SU-DHL-6 (cell line): Measurements from ENCODE around the gene SIM2.

ENCODE experiments used
- EZH2phosphoT487 ChIP-seq: fragments of 200-600 bp; sonication (generic), shearing (Covaris generic); conservative IDR thresholded peaks from 2 replicates; pipeline ENCODE4 v1.6.1; 2018; ENCODE audit warnings: mild to moderate bottlenecking, antibody characterized with exemption, low read length, moderate library complexity, mixed read lengths
- TF ChIP-seq, protein P1 (sequence below): fragments of 200-600 bp; sonication (generic); IDR thresholded peaks from one replicate; pipeline ENCODE4 v1.5.1; 2017; ENCODE audit warnings: antibody characterized with exemption, mild to moderate bottlenecking, low read length, moderate library complexity; ENCODE audit not compliant: insufficient read depth, poor library complexity, severe bottlenecking

DNA sequence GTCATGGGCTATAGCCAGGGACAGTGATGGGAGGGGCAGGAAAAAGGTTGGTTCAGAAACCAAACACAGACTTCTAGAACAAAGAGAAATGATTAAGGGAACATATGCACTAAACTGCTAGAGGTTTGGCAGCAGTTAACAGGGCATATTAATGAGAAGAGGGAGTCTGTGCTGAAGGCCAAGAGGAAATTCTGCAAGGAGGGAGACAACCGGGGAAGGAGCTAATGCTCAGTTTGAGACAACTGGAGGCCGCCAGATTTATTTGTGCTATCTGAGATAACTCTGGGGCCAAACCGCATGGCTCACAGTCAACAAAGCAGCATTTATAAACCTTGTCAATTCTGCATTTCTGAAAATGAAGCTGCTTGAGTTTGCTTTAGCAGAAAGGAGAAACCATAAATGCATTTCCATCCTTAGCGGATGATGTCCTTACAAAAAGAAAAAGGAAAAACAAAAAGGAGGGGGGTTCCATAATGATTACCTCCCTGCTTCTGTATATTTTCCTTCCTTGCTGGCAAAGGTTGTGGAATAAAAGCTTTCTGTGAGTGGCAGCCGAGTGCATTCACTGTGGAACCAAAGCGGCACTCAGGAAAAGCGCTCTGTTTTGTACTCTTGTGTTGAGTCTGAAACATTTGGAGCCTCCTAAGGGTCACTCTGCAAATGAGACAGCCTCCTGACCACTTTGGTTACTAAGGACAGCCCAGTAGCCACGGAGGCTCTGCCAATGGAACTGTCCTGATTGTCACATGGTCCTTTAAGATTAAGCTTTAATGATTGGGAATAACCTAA lies 70.3 kb downstream of the SIM2 start:
- TF ChIP-seq, protein P1, sequence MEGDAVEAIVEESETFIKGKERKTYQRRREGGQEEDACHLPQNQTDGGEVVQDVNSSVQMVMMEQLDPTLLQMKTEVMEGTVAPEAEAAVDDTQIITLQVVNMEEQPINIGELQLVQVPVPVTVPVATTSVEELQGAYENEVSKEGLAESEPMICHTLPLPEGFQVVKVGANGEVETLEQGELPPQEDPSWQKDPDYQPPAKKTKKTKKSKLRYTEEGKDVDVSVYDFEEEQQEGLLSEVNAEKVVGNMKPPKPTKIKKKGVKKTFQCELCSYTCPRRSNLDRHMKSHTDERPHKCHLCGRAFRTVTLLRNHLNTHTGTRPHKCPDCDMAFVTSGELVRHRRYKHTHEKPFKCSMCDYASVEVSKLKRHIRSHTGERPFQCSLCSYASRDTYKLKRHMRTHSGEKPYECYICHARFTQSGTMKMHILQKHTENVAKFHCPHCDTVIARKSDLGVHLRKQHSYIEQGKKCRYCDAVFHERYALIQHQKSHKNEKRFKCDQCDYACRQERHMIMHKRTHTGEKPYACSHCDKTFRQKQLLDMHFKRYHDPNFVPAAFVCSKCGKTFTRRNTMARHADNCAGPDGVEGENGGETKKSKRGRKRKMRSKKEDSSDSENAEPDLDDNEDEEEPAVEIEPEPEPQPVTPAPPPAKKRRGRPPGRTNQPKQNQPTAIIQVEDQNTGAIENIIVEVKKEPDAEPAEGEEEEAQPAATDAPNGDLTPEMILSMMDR = no peak
- TF ChIP-seq EZH2phosphoT487 = no peak
